ENCODE data around the gene OTOGL.

DNA sequence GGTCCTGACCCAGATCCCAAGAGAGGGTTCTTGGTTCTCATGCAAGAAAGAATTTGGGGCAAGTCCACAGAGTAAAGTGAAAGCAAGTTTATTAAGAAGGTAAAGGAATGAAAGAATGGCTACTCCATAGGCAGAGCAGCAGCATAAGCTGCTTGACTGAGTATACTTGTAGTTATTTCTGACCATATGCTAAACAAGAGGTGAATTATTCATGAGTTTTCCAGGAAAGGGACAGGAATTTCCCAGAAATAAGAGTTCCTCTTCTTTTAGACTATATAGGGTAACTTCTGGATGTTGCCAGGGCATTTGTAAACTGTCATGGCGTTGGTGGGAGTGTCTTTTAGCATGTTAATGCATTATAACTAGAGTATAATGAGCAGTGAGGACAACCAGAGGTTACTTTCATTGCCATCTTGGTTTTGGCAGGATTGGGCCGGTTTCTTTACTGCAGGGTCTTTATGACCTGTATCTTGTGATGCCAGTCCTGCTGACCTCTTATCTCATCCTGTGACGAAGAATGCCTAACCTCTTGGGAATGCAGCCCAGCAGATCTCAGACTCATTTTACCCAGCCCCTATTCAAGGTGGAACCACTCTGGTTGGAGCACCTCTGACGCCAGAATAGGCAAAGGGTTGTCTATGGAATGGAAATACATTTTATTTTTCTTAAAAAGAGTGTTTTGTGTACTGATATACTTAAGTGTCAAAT is 113.8 kb downstream of the OTOGL start:
- TF ChIP-seq CTCF (conservative IDR thresholded peaks at IDR 0.05; ENCODE audit: low read depth, low read length), result no peak
- no peak for TF ChIP-seq EZH2 (IDR thresholded peaks at IDR 0.05; ENCODE audit: low read length, unreplicated experiment)

Measured in PC-3 (cell line).